IPS-18a (cell line): ENCODE data around the gene HSD3B2.

Source experiments
- H3K27ac ChIP-seq: one replicate; pipeline ENCODE4 v1.5.1; 2013; ENCODE audit warnings: low read length
- H3K27me3 ChIP-seq: one replicate; pipeline ENCODE4 v1.6.1; 2013; ENCODE audit warnings: mild to moderate bottlenecking, low read length; ENCODE audit not compliant: control insufficient read depth, insufficient read depth
- H3K36me3 ChIP-seq: one replicate; pipeline ENCODE4 v1.6.1; 2013; ENCODE audit warnings: low read depth, low read length; ENCODE audit not compliant: control insufficient read depth
- H3K4me1 ChIP-seq: one replicate; pipeline ENCODE4 v1.6.1; 2013; ENCODE audit warnings: low read depth, low read length; ENCODE audit not compliant: control insufficient read depth
- H3K4me3 ChIP-seq: one replicate; pipeline ENCODE4 v1.5.1; 2013; ENCODE audit warnings: low read length
- H3K9ac ChIP-seq: one replicate; pipeline ENCODE4 v1.6.1; 2013; ENCODE audit warnings: mild to moderate bottlenecking, low read length, moderate library complexity
- H3K9me3 ChIP-seq: one replicate; pipeline ENCODE4 v1.6.1; 2013; ENCODE audit warnings: low read depth, low read length; ENCODE audit not compliant: control insufficient read depth

Gene HSD3B2

DNA sequence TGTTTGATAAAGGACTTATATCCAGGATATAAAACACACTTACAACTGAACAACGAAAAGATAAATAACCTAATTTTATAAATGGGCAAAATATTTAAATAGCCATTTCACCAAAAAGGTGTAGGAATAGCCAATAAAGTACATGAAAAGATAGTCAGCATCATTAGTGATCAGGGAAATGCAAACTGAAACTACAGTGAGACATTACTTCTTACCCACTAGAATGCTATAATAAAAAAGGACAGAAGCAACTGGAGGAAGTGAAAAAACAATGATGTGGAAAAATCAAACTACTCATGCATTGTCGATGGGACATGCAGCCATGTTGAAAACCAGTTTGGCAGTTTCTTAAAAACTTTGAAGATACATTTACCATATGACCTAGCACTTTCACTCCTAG is 48.6 kb downstream of the HSD3B2 start:
- Histone ChIP-seq H3K4me3 (no peak overlapping the region), H3K9me3 (no peaks in the 10 kb centered on the region), H3K36me3 (no peaks in the 10 kb centered on the region), H3K27me3 (no peaks in the 10 kb centered on the region), H3K27ac (no peak overlapping the region), H3K9ac (no peak overlapping the region), H3K4me1 (no peaks in the 10 kb centered on the region)

GRCh38 chr1:119466445-119466844 is 51.5 kb downstream of the HSD3B2 start:
- Histone ChIP-seq H3K4me1 (no peaks in the 10 kb centered on the region), H3K9ac (no peak overlapping the region), H3K4me3 (no peak overlapping the region)

GRCh38 chr1:119467219-119467618 is 52.3 kb downstream of the HSD3B2 start:
- no peaks in the 10 kb centered on the region for H3K36me3 ChIP-seq
- no peak overlapping the region for H3K27ac ChIP-seq
- no peaks in the 10 kb centered on the region for H3K4me1 ChIP-seq
- no peak overlapping the region for H3K9ac ChIP-seq
- H3K4me3 ChIP-seq: no peak overlapping the region
- H3K27me3 ChIP-seq: no peaks in the 10 kb centered on the region
- no peaks in the 10 kb centered on the region for H3K9me3 ChIP-seq

More at GRCh38 chr1:119466445-119466844, 51.5 kb downstream of the HSD3B2 start:
- Histone ChIP-seq H3K9me3 (no peaks in the 10 kb centered on the region), H3K27me3 (no peaks in the 10 kb centered on the region), H3K27ac (no peak overlapping the region), H3K36me3 (no peaks in the 10 kb centered on the region)

DNA sequence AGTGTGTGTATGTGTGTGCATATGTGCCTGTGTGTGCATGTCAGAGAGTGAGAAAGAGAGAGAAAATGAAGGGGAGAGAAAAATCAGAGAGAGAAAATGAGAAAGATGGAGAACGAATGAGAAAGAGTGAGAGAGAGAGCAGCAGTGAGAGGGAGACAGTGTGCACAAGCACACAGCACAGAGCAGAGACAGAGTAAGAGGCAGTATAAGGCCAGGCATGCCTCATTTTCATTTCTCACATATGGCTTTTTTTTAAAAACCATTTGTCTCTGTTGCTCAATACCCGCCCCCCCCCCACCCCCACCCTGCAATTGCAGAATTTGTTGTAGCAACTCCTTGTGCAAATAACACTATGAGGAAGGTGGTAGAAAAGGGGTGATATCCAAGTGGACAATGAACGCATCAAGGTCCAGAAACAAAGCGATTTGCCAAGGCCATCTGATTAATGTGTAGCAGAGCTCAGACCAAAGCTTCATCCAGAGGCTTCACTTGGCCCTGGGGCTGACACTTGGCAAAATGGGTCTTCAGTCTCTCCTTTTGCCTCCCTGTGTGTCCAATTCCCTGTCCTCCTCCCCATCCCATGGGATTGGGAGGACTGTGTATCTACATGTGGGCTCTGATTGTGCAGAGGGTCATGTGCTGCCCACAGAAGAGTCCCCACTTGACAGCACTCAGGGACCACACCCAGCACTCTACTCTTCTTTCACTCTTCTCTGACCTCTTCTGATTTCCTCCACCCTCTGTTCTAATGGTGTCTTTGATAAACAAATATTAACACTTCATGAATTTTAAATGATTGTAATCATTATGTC is 53.1 kb downstream of the HSD3B2 start:
- Histone ChIP-seq H3K36me3 (no peaks in the 10 kb centered on the region), H3K4me3 (no peak overlapping the region), H3K9ac (no peak overlapping the region), H3K27ac (no peak overlapping the region), H3K9me3 (no peaks in the 10 kb centered on the region), H3K27me3 (no peaks in the 10 kb centered on the region), H3K4me1 (no peaks in the 10 kb centered on the region)

DNA sequence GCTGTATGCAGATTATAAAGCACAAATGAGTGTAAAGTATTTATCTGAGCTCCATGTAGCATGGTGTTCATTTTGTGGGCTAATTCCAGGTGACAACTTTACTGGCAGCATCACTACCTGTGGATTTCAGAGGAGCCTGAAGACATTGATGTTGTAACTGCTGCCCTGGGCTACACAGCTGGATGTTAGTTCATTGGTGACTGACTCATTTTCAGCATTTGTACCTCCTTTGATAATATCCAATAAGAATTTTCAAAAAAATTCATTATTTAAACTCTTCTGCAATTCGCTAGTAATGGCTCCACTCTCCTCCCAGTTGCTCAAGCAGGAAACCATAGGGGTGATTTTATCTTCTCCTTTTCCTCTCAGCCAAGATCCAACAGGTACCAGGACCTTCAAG is 54.8 kb downstream of the HSD3B2 start:
- Histone ChIP-seq H3K4me1 (no peaks in the 10 kb centered on the region), H3K9ac (no peak overlapping the region), H3K4me3 (no peak overlapping the region), H3K9me3 (no peaks in the 10 kb centered on the region), H3K36me3 (no peaks in the 10 kb centered on the region), H3K27ac (no peak overlapping the region), H3K27me3 (no peaks in the 10 kb centered on the region)

GRCh38 chr1:119470377-119470776 is 55.4 kb downstream of the HSD3B2 start:
- no peak overlapping the region for H3K4me3 ChIP-seq
- no peak overlapping the region for H3K27ac ChIP-seq

GRCh38 chr1:119470958-119471357 is 56.0 kb downstream of the HSD3B2 start:
- Histone ChIP-seq H3K27ac (no peak overlapping the region), H3K4me3 (no peak overlapping the region), H3K9ac (no peak overlapping the region), H3K36me3 (no peaks in the 10 kb centered on the region), H3K4me1 (no peaks in the 10 kb centered on the region), H3K27me3 (no peaks in the 10 kb centered on the region), H3K9me3 (no peaks in the 10 kb centered on the region)

More at GRCh38 chr1:119470377-119470776, 55.4 kb downstream of the HSD3B2 start:
- H3K9me3 ChIP-seq: no peaks in the 10 kb centered on the region
- H3K9ac ChIP-seq: no peak overlapping the region
- no peaks in the 10 kb centered on the region for H3K36me3 ChIP-seq
- H3K4me1 ChIP-seq: no peaks in the 10 kb centered on the region
- H3K27me3 ChIP-seq: no peaks in the 10 kb centered on the region

- Histone ChIP-seq H3K27me3 (no peaks in the 10 kb centered on the region), H3K4me1 (peaks cover 4% of the 10 kb centered on the region), H3K27ac (no peak overlapping the region), H3K36me3 (no peaks in the 10 kb centered on the region), H3K9ac (no peak overlapping the region), H3K9me3 (no peaks in the 10 kb centered on the region), H3K4me3 (no peak overlapping the region)
Observed at GRCh38 chr1:119471566-119471965, 56.6 kb downstream of the HSD3B2 start.

DNA sequence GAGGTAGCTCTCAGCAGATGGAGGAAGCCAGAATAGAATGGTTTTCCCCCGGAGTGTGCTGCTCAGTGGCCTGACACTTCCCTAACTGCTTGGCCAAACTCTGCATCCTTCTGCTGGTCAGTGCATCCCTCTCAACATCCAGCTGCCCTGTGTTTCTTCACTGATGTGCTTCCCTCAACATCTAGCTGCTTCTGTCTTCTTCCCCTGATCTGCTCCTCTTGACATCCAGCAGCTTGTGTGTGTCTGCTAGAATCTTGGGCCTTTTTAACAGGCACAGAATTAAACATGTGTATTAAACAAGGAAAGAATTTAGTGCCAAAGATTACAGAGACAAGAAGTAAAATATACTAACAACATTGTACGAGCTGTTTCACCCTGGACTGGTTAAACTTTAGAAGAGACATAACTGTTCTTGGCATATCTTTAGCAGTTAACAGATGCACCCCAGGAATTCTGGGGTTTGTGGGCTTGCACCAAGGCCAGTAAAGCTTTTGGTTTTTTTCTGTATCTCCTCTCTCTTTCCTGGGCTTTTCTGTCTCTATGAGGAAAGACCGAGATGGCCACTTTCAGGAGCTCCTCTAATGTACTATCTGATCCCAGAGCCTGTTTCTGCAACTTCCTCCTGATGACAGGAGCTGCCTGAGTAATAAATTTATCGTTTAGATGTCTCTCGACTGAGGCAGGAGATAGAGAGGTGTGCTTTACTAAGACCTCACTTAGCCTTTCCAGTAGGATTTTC is 57.3 kb downstream of the HSD3B2 start:
- Histone ChIP-seq H3K27me3 (no peaks in the 10 kb centered on the region), H3K36me3 (no peaks in the 10 kb centered on the region), H3K27ac (no peak overlapping the region), H3K4me3 (no peak overlapping the region), H3K9me3 (no peaks in the 10 kb centered on the region), H3K9ac (no peak overlapping the region), H3K4me1 (peaks cover 4% of the 10 kb centered on the region)
